Fibroblast of villous mesenchyme (primary cell): ENCODE measurements around the gene CBX7. TPM values are rescaled to one million over a fixed set of nuclear protein-coding genes. Genes with fewer than 3 reads are reported as not detected.
A peak's percentile ranks its signal among the peaks of the same experiment; 100 is the strongest.
"Not testable (repeated sequence)": the region's sequence is repeated elsewhere in the genome, so short reads cannot be mapped to it uniquely, and the experiment has no call there.

Experiments used
- DNase-seq: peaks from one replicate; pipeline ENCODE4 v3.0.0-alpha.2; 2010; ENCODE audit warnings: low read depth
- H3K4me3 ChIP-seq: 2 replicates; pipeline ENCODE4 v1.5.1; 2011; ENCODE audit warnings: low read depth, mild to moderate bottlenecking, low read length
- total RNA-seq: library from RNA; depleted of rRNA; stranded (reverse); fragments of >200 nt; gene quantifications from 2 replicates; pipeline ENCODE4 v1.2.3, GENCODE V29; 2012
- TF ChIP-seq, protein P1 (sequence below): IDR thresholded peaks from 2 replicates; pipeline ENCODE4 v1.5.1; 2012; ENCODE audit warnings: low read depth, mild to moderate bottlenecking, low read length; ENCODE audit not compliant: insufficient read depth

The CBX7 gene
- total RNA-seq, 1 donor: 5.2 TPM

DNA sequence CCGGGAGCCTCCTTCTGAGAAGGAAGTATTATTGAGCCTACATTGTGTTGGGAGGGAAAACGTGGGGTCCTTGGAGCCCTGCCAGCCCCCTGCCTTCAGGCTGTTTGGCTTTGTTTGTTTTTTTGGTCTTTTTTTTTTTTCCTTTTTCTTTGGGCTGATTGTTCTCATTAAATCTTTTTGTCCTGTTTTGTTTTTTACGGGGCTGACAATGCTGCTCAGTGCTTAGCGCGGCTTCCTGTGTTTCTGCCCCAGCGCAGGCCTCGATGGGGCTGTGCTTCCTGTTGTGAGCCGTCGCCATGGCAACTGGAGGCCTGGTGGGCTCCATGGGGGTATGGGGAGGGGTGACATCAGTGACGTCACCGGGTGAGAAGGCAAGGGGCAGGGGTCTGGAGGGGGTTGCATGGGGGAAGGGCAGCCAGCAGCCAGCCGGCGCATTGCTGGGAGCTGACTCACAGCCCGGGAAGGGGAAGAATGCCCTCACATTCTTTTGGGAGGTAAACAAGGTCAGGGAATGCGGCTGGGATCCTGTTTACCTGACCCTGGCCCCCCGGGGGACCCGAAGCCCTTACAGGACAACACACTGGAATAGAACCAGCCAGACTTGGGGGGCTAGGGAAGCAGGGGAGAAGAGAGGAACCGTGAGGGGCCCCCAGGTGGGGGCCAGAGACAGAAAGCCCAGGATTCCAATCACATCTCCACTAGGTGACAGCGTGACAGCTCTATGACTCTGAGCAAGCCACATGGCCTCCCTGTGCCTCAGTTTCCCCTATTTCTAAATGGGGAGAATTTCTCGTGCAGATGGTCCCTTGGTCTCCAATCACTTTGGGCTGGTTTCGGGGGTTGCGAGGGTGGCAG lies 22.2 kb upstream of the CBX7 start:
- H3K4me3 ChIP-seq: no peak overlapping the region
- peak; percentile 96 for DNase-seq
- TF ChIP-seq, protein P1, sequence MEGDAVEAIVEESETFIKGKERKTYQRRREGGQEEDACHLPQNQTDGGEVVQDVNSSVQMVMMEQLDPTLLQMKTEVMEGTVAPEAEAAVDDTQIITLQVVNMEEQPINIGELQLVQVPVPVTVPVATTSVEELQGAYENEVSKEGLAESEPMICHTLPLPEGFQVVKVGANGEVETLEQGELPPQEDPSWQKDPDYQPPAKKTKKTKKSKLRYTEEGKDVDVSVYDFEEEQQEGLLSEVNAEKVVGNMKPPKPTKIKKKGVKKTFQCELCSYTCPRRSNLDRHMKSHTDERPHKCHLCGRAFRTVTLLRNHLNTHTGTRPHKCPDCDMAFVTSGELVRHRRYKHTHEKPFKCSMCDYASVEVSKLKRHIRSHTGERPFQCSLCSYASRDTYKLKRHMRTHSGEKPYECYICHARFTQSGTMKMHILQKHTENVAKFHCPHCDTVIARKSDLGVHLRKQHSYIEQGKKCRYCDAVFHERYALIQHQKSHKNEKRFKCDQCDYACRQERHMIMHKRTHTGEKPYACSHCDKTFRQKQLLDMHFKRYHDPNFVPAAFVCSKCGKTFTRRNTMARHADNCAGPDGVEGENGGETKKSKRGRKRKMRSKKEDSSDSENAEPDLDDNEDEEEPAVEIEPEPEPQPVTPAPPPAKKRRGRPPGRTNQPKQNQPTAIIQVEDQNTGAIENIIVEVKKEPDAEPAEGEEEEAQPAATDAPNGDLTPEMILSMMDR: no peak

DNA sequence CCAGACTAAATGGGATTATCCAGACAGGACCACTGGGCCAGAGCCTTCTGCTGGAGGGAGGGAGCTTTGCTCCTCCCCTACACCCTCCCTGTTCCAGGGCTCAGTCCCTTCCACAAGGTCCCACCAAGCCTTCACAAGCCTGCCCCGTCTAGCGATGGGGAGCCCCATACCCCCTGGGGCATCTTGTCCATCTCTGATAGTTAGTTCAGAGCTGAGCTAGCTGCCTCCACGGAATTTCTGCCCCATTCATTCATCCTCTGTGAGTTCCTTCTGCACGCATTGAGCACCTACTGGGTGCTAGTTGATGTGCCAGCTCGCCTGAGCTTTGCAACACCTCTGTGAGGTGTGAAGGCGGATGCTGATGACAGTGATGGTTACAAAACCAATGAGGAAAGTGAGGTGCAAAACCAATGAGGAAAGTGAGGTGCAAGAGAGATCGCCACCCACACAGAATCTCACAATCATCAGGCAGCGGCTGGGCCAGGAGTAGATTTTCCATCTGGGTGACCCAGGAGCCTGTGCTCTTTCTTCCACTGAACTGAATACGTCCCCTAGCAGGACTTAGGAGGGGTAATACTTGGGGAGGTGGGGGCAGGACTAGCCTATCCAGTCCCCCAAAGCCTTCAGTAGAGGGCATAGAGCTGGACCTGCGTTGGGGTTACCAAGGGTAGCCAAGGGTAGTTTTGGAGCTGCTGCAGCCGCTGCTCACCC lies 21.5 kb upstream of the CBX7 start:
- DNase-seq: no peak

DNA sequence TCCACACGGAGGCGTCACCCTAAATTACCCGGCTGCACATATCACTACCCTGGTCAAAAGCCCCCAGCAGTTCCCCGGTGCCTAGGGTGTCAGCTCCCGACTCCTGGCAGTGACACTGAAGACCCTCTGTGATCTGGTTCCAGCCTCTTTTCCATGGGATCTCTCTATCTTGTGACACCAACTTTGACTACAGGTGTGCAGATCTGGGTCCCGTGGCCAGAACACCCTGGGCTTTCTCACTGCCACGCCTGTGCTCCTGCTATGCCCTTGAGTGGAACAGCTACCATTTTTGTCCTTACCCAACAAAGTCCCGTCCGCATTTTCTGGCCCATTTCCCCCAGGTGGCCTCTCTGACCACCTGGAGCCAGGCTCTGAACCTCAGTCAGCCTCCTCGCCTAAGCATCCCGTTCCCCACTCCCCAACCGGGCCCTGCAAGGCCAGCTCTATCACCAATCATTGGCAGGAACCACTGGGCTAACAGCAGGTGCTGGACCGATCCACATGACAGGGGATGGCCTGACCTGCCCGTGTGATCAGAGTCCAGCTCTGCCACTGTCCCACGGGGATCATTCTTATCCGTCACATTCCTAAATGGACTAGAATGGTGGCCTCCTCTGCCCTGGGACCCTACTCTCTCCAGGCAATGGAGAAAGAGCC lies 20.7 kb upstream of the CBX7 start:
- TF ChIP-seq, protein P1: no peak
- no peak for DNase-seq
- H3K4me3 ChIP-seq: no peak overlapping the region

More for the DNA sequence above, 21.5 kb upstream of the CBX7 start:
- TF ChIP-seq, protein P1: no peak
- no peak overlapping the region for H3K4me3 ChIP-seq

DNA sequence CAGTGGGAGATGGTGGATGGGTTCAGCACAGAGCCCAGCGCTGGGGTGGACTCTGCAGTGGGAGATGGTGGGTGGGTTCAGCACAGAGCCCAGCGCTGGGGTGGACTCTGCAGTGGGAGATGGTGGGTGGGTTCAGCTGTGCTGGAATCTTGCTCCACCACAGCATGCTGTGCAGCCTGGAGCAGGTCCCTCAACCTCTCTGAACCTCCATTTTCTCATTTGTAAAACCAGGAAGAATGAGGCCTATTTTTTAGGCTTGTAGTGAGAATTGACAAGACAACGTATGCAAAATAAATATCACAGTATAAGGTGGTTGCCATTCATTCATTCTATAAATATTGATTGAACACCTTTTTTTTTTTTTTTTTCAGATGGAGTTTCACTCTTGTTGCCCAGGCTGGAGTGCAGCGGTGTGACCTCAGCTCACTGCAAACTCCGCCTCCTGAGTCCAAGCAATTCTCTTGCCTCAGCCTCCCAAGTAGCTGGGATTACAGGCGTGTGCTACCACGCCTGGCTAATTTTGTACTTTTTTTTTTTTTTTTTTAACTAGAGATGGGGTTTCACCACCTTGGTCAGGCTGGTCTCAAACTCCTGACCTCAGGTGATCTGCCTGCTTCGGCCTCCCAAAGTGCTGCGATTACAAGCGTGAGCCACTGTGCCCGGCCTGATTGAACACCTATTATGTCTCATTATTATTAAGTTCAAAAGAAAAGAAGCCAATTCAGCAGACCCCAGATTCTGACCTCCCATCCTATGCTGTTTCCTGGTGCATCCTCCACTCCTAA lies 20.0 kb upstream of the CBX7 start:
- not testable (repeated sequence) for DNase-seq, H3K4me3 ChIP-seq

DNA sequence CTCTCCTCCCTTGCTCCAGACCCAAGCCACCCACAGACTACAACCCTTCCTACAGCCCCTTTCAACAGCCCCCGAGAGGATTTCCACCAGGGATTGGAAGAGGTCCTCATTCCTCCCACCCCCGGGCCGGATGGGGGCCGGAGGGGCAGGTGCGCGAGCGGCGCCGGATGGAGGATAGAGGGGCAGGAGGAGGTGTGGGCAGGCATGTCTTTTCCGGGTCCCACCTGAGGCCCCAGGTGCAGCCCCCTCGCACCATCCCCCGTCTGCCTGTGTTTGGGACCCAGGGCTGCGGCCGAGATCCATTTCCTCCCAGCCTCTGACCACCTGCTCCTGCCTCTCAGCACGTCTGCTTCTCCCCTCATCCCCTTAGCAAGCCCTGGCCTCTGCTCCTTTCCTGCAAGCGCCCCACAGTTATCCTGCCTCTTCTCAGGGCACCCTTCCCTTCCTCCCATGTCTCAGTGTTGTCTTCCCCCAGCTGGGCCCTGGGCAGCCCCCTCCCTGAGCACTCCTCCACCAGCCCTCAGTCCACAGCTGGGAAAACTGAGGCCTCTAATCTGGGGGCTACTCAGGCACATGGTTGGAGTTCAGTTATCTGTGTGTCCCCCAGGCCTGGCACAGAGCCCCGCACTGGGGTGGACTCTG lies 19.3 kb upstream of the CBX7 start:
- TF ChIP-seq, protein P1: no peak
- H3K4me3 ChIP-seq: no peak overlapping the region
- DNase-seq: no peak

DNA sequence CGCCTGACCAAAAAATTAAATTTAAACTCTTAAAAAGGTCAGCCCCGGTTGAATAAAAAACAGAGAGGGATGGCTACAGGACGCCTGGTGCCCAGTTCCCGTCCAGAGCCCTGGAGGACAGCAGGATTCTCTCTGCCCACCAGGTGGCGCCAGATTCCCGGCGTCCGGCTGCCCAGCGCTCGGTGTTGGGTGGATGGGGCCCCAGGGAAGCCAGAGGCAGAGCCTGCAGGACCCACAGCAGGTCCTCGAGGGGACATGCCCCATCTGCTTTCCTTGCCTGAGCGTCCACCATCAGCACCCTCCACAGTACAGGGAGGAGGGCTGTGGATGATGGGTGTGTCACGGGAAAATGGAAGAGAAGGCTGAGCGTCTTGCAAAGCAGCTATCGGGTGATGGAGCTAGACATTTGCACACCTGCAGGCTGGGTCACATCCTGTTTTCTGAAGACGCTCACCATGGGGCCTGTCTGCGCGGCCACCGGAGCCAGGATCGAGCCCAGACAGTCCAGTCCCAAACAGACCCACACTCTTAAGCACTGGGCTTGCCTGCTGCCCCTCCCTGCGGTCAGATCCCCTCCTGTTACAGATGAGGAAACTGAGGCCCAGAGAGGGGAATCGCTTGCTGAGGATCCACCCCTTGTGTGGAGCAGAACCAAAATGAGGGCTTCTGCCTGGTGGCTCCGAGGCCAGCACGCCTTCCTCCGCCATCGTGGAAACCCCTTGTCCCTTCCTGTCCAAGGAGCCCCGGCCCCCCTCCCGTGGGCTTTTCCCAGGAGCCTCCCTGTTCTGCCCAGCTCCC lies 18.5 kb upstream of the CBX7 start:
- no peak overlapping the region for H3K4me3 ChIP-seq
- TF ChIP-seq, protein P1: peak; percentile 92
- DNase-seq: peak; percentile 72
